ENCODE measurements around the gene MBD2. TPM values are rescaled to one million over a fixed set of nuclear protein-coding genes. Genes with fewer than 3 reads are reported as not detected.

The MBD2 gene, protein sequence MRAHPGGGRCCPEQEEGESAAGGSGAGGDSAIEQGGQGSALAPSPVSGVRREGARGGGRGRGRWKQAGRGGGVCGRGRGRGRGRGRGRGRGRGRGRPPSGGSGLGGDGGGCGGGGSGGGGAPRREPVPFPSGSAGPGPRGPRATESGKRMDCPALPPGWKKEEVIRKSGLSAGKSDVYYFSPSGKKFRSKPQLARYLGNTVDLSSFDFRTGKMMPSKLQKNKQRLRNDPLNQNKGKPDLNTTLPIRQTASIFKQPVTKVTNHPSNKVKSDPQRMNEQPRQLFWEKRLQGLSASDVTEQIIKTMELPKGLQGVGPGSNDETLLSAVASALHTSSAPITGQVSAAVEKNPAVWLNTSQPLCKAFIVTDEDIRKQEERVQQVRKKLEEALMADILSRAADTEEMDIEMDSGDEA
- 35.9 to 62.3 TPM (median 58.3 TPM) in 5 replicates for total RNA-seq (2022; extraction: Qiagen RNA extraction; ENCODE audit: low read depth)

GRCh38 chr18:54224379-54225014 is at the start of gene MBD2:
TSS of gene MBD2 (minus strand) at chr18:54224669. CDS start at chr18:54224559, 110 bp downstream.

Other genes with a start within 250 kb of the MBD2 start
- gene POLI, start 44.8 kb upstream of the MBD2 start, total RNA-seq (2022; extraction: Qiagen RNA extraction; ENCODE audit: low read depth): 4.7 to 9.0 TPM (median 8.4 TPM) in 5 replicates
- gene STARD6, start 133.2 kb upstream of the MBD2 start, total RNA-seq (2022; extraction: Qiagen RNA extraction; ENCODE audit: low read depth): not detected in 5 replicates
- gene C18orf54, start 133.2 kb upstream of the MBD2 start, total RNA-seq (2022; extraction: Qiagen RNA extraction; ENCODE audit: low read depth): 1.7 to 4.3 TPM (median 3.3 TPM) in 5 replicates

Measured in A549 treated with ZK216348 at 1 μM for 4 hours (cell line).